GM06990 (cell line): ENCODE results near the gene UVSSA.
"Not testable (repeated sequence)": the region's sequence is repeated elsewhere in the genome, so short reads cannot be mapped to it uniquely, and the experiment has no call there.

Source experiments
- DNase-seq: peaks from one replicate; pipeline ENCODE4 v3.0.0-alpha.2; 2011; ENCODE audit not compliant: insufficient read length; ENCODE audit errors: extremely low read depth
- H3K27me3 ChIP-seq: replicated peaks from 2 replicates; pipeline ENCODE4 v1.6.0; 2011; ENCODE audit warnings: low read length; ENCODE audit not compliant: control insufficient read depth, insufficient read depth
- H3K36me3 ChIP-seq: 2 replicates; pipeline ENCODE4 v1.5.1; 2011; ENCODE audit warnings: low read length; ENCODE audit not compliant: control insufficient read depth, insufficient read depth
- H3K4me3 ChIP-seq: replicated peaks from 2 replicates; pipeline ENCODE4 v1.5.1; 2011; ENCODE audit warnings: low read depth, mild to moderate bottlenecking, control low read depth, low read length
- CTCF ChIP-seq: IDR thresholded peaks from 2 replicates; pipeline ENCODE4 v1.5.1; 2011; ENCODE audit warnings: low read length, control low read depth, mild to moderate bottlenecking, inconsistent platforms; ENCODE audit not compliant: insufficient read depth, poor library complexity, severe bottlenecking

Gene UVSSA

GRCh38 chr4:1321486-1321885, 25.5 kb upstream of the UVSSA start:
- DNase-seq, result no peak
- peaks cover 26% of the 10 kb centered on the region for H3K36me3 ChIP-seq
- TF ChIP-seq CTCF, result no peak
- H3K4me3 ChIP-seq, result no peak overlapping the region
- H3K27me3 ChIP-seq, result no peaks in the 10 kb centered on the region

- H3K4me3 ChIP-seq, result no peak overlapping the region
- peaks cover 28% of the 10 kb centered on the region for H3K36me3 ChIP-seq
- H3K27me3 ChIP-seq, result no peaks in the 10 kb centered on the region
- no peak for TF ChIP-seq CTCF
- no peak for DNase-seq
Observed at GRCh38 chr4:1321946-1322650, 24.9 kb upstream of the UVSSA start.

GRCh38 chr4:1323280-1323634, 23.8 kb upstream of the UVSSA start:
- no peaks in the 10 kb centered on the region for H3K27me3 ChIP-seq
- TF ChIP-seq CTCF, result no peak
- peaks cover 24% of the 10 kb centered on the region for H3K36me3 ChIP-seq
- no peak overlapping the region for H3K4me3 ChIP-seq
- no peak for DNase-seq

GRCh38 chr4:1323635-1324442, 23.2 kb upstream of the UVSSA start:
- no peak for TF ChIP-seq CTCF
- peaks cover 19% of the 10 kb centered on the region for H3K36me3 ChIP-seq
- no peak overlapping the region for H3K4me3 ChIP-seq
- no peaks in the 10 kb centered on the region for H3K27me3 ChIP-seq
- DNase-seq, result no peak

GRCh38 chr4:1324443-1325175, 22.4 kb upstream of the UVSSA start:
- H3K4me3 ChIP-seq, DNase-seq, H3K27me3 ChIP-seq: not testable (repeated sequence)
- peaks cover 18% of the 10 kb centered on the region for H3K36me3 ChIP-seq

GRCh38 chr4:1325176-1325480, 21.9 kb upstream of the UVSSA start:
- no peak for TF ChIP-seq CTCF
- no peaks in the 10 kb centered on the region for H3K27me3 ChIP-seq
- H3K36me3 ChIP-seq, result peaks cover 18% of the 10 kb centered on the region
- no peak for DNase-seq
- H3K4me3 ChIP-seq, result no peak overlapping the region
